CD14-positive monocyte (primary cell): ENCODE measurements around the gene OXER1. TPM values are rescaled to one million over a fixed set of nuclear protein-coding genes. Genes with fewer than 3 reads are reported as not detected.

Experiments
- DNase-seq, 3 donors: peaks; one replicate each; pipeline ENCODE4 v3.0.0-alpha.2; 2011 to 2022
- H2AFZ ChIP-seq: 2 replicates; pipeline ENCODE4 v1.6.0; 2012; ENCODE audit warnings: mild to moderate bottlenecking, low read depth, low read length, inconsistent platforms; ENCODE audit not compliant: insufficient read depth, poor library complexity, severe bottlenecking
- H3K27ac ChIP-seq, 2 donors: 1 replicate in 1 of 2; 2 replicates in 1 of 2; pipeline ENCODE4 v1.5.1; 2012 to 2013; ENCODE audit warnings: low read length in 2 of 2, control low read depth in 1 of 2, inconsistent platforms in 1 of 2, low read depth in 1 of 2, mild to moderate bottlenecking in 1 of 2
- H3K27me3 ChIP-seq, 2 donors: one replicate each; pipeline versions ENCODE4 v1.6.0 to v1.6.1; 2011 to 2013; ENCODE audit warnings: low read length in 2 of 2; ENCODE audit not compliant: control insufficient read depth in 2 of 2, insufficient read depth in 2 of 2
- H3K36me3 ChIP-seq, 2 donors: replicated peaks in 1 of 2; 1 replicate in 1 of 2; 2 replicates in 1 of 2; pipeline versions ENCODE4 v1.5.1 to v1.6.1; 2012 to 2013; ENCODE audit warnings: low read length in 2 of 2, control low read depth in 1 of 2, inconsistent platforms in 1 of 2, mild to moderate bottlenecking in 1 of 2; ENCODE audit not compliant: insufficient read depth in 2 of 2, control insufficient read depth in 1 of 2
- H3K4me1 ChIP-seq, 2 donors: 1 replicate in 1 of 2; 2 replicates in 1 of 2; pipeline versions ENCODE4 v1.5.1 to v1.6.1; 2012 to 2013; ENCODE audit warnings: low read length in 2 of 2, control low read depth in 1 of 2, inconsistent platforms in 1 of 2, mild to moderate bottlenecking in 1 of 2, moderate library complexity in 1 of 2; ENCODE audit not compliant: insufficient read depth in 2 of 2, control insufficient read depth in 1 of 2
- H3K4me2 ChIP-seq: replicated peaks from 2 replicates; pipeline ENCODE3; 2012; ENCODE audit warnings: low read length, moderate library complexity, mild to moderate bottlenecking; ENCODE audit not compliant: poor library complexity, severe bottlenecking; ENCODE audit errors: extremely low read depth
- H3K4me3 ChIP-seq, 3 experiments: fragments of 200-600 bp in 1 of 3; sonication (generic) in 1 of 3; replicated peaks in 1 of 3; 1 replicate in 2 of 3; 2 replicates in 1 of 3; pipeline ENCODE4 v1.5.1; 2011 to 2013; ENCODE audit warnings: low read length in 3 of 3, mild to moderate bottlenecking in 3 of 3, control low read depth in 2 of 3, low read depth in 2 of 3, inconsistent platforms in 1 of 3, moderate library complexity in 1 of 3
- H3K79me2 ChIP-seq: 2 replicates; pipeline ENCODE4 v1.6.0; 2012; ENCODE audit warnings: mild to moderate bottlenecking, control low read depth, inconsistent platforms, low read length, moderate library complexity; ENCODE audit not compliant: insufficient read depth
- H3K9ac ChIP-seq: 2 replicates; pipeline ENCODE4 v1.6.0; 2017; ENCODE audit warnings: low read length, mild to moderate bottlenecking; ENCODE audit not compliant: insufficient read depth, poor library complexity, severe bottlenecking
- H3K9me3 ChIP-seq, 2 donors: replicated peaks in 1 of 2; 1 replicate in 1 of 2; 2 replicates in 1 of 2; pipeline versions ENCODE4 v1.5.1 to v1.6.1; 2012 to 2013; ENCODE audit warnings: low read length in 2 of 2, control low read depth in 1 of 2; ENCODE audit not compliant: control insufficient read depth in 1 of 2, insufficient read depth in 1 of 2
- H4K20me1 ChIP-seq: 2 replicates; pipeline ENCODE4 v1.6.0; 2012; ENCODE audit warnings: mild to moderate bottlenecking, low read length, control low read depth, moderate library complexity; ENCODE audit not compliant: insufficient read depth
- H3K27ac Mint-ChIP-seq, 7 donors: one replicate each; pipeline ENCODE4 v1.8.0; 2020; ENCODE audit warnings: mild to moderate bottlenecking in 7 of 7, mixed read lengths in 7 of 7, moderate library complexity in 6 of 7, inconsistent platforms in 2 of 7
- H3K27me3 Mint-ChIP-seq, 3 donors: one replicate each; pipeline ENCODE4 v1.8.0; 2021 to 2022; ENCODE audit warnings: low read depth in 3 of 3, mild to moderate bottlenecking in 3 of 3, mixed read lengths in 3 of 3, moderate library complexity in 3 of 3, inconsistent platforms in 1 of 3
- H3K36me3 Mint-ChIP-seq, 2 donors: one replicate each; pipeline ENCODE4 v1.8.0; 2020; ENCODE audit warnings: mixed read lengths in 2 of 2, inconsistent platforms in 1 of 2, mild to moderate bottlenecking in 1 of 2
- H3K4me1 Mint-ChIP-seq: one replicate; pipeline ENCODE4 v1.8.0; 2020; ENCODE audit warnings: mild to moderate bottlenecking, mixed read lengths
- H3K4me3 Mint-ChIP-seq, 2 donors: one replicate each; pipeline ENCODE4 v1.8.0; 2020; ENCODE audit warnings: mild to moderate bottlenecking in 2 of 2, mixed read lengths in 2 of 2, moderate library complexity in 1 of 2
- H3K9me3 Mint-ChIP-seq, 7 donors: one replicate each; pipeline ENCODE4 v1.8.0; 2020 to 2022; ENCODE audit warnings: mixed read lengths in 7 of 7, mild to moderate bottlenecking in 6 of 7, moderate library complexity in 6 of 7, inconsistent platforms in 2 of 7
- CTCF ChIP-seq: fragments of 200-600 bp; IDR thresholded peaks from one replicate; pipeline ENCODE4 v1.8.0; 2022; ENCODE audit warnings: antibody characterized with exemption, mild to moderate bottlenecking
- WGBS: methylation state at CpG from one replicate; pipeline ENCODE4 v1.1.5; 2013; ENCODE audit warnings: missing lambda C conversion rate; ENCODE audit not compliant: insufficient coverage; 5-methylcytosine and 5-hydroxymethylcytosine counted together
- intact Hi-C, 2 donors: fragments of 100-400 bp; cut with micrococcal nuclease; formaldehyde crosslinking; loops; one replicate each; pipeline versions ENCODE4 v1.15.0 to v1.15.1; 2023
- polyA plus RNA-seq, 3 donors: library from polyadenylated mRNA; depleted of rRNA in 1 of 3; unstranded in 2 of 3; stranded (reverse) in 1 of 3; fragments of 300-500 nt in 2 of 3; fragments of >200 nt in 1 of 3; fragmentation: Illumina TruSeq in 2 of 3; gene quantifications; 1 replicate in 2 of 3; 2 replicates in 1 of 3; pipeline ENCODE4 v1.2.3, GENCODE V29; 2012 to 2021

OXER1 gene
- polyA plus RNA-seq, 3 donors, result 3.8 to 13.3 (median 5.7) TPM

GRCh38 chr2:42808301-42808700 lies 44.4 kb upstream of the OXER1 start:
- WGBS, result 74% methylated on average over 3 of the region's 5 CpGs
- H3K9me3 ChIP-seq, result peaks cover 0 to under 1% of the 10 kb centered on the region in 2 donors
- Mint-ChIP-seq H3K9me3 (peaks cover 0 to 8% (median 2%) of the 10 kb centered on the region in 7 donors), H3K36me3 (peaks cover 0 to 3% of the 10 kb centered on the region in 2 donors), H3K27me3 (peaks cover 1 to 7% (median 5%) of the 10 kb centered on the region in 3 donors), H3K4me3 (peak overlapping the region in 1 of 2 donors; percentile 37), H3K27ac (no peak overlapping the region), H3K4me1 (peaks cover 49% of the 10 kb centered on the region)
- intact Hi-C loops, result no loop called here
- no peak overlapping the region for H3K9ac ChIP-seq
- H3K27ac ChIP-seq, result no peak overlapping the region
- H3K79me2 ChIP-seq, result no peaks in the 10 kb centered on the region
- no peak overlapping the region for H2AFZ ChIP-seq
- no peak for DNase-seq
- no peak overlapping the region for H3K4me3 ChIP-seq
- no peaks in the 10 kb centered on the region for H3K27me3 ChIP-seq
- no peak overlapping the region for H3K4me2 ChIP-seq
- H3K36me3 ChIP-seq, result no peaks in the 10 kb centered on the region
- H4K20me1 ChIP-seq, result no peaks in the 10 kb centered on the region
- H3K4me1 ChIP-seq, result peaks cover 41 to 46% of the 10 kb centered on the region in 2 donors
- TF ChIP-seq CTCF, result no peak

GRCh38 chr2:42806786-42807185 lies 42.9 kb upstream of the OXER1 start:
- Histone ChIP-seq H3K4me3 (no peak overlapping the region), H3K27me3 (no peaks in the 10 kb centered on the region), H4K20me1 (no peaks in the 10 kb centered on the region), H2AFZ (no peak overlapping the region), H3K4me2 (no peak overlapping the region), H3K36me3 (no peaks in the 10 kb centered on the region), H3K79me2 (no peaks in the 10 kb centered on the region), H3K27ac (no peak overlapping the region), H3K4me1 (peaks cover 43 to 49% of the 10 kb centered on the region in 2 donors), H3K9ac (no peak overlapping the region), H3K9me3 (no peaks in the 10 kb centered on the region)
- Mint-ChIP-seq H3K27me3 (peaks cover 1 to 10% (median 5%) of the 10 kb centered on the region in 3 donors), H3K9me3 (peaks cover 0 to 7% (median 0%) of the 10 kb centered on the region in 7 donors), H3K36me3 (peaks cover 0 to 4% of the 10 kb centered on the region in 2 donors), H3K4me3 (no peak overlapping the region), H3K4me1 (peaks cover 44% of the 10 kb centered on the region), H3K27ac (peak overlapping the region in 2 of 7 donors; percentile 13 to 82)
- intact Hi-C loops, result no loop called here
- WGBS, result 100% methylated on average over 3 of the region's 6 CpGs
- no peak for TF ChIP-seq CTCF
- DNase-seq, result no peak
